ENCODE data around the gene LDB3.

Gene LDB3

DNA sequence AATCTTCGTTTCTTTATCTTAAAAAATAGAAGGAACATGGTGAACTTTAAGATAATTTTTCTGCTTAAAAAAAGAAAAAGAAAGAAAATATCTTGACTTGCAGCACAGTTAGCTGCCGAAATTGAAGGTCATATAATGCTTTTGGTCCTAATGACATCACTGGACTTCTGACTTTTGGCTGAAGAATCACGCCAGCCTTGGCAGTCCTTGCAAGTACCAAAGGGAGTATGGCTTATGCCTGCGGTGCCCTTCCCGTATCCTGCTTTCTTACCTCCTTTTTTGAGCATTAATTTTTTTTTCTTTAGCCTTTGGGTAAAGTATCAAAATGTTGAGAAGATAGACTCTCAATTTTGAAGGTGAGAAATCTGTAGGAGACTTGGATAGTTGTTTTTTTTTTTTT, 95.1 kb downstream of the LDB3 start:
- Histone ChIP-seq H3K9ac (ENCODE audit: low read depth, low read length) (no peak overlapping the region), H3K4me1 (ENCODE audit: insufficient read depth, low read length) (peaks cover 33% of the 10 kb centered on the region), H3K9me3 (ENCODE audit: control insufficient read depth, insufficient read depth, low read length) (no peaks in the 10 kb centered on the region), H3K36me3 (ENCODE audit: insufficient read depth, low read length) (no peaks in the 10 kb centered on the region)

DNA sequence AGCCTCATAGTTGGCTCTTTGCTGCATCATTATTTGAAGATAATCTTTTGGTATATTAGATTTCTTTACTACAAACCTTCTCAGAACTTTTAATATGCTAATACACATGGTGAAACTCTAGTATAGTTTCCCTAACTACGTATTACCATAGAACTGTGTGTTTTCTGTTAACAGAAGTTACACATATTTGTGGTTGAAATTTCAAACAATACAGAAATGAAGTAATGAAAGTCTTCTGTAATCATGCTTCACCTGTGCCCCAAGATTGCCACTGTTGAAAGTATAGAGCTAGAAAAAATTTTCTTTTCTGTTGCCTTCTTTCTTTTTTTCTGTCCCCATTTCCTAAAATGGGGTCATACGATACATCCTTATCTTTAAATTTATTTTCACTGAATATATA, 97.2 kb downstream of the LDB3 start:
- Histone ChIP-seq H3K9me3 (ENCODE audit: control insufficient read depth, insufficient read depth, low read length) (no peaks in the 10 kb centered on the region), H3K9ac (ENCODE audit: low read depth, low read length) (no peak overlapping the region), H3K4me1 (ENCODE audit: insufficient read depth, low read length) (peaks cover 49% of the 10 kb centered on the region), H3K36me3 (ENCODE audit: insufficient read depth, low read length) (no peaks in the 10 kb centered on the region)

DNA sequence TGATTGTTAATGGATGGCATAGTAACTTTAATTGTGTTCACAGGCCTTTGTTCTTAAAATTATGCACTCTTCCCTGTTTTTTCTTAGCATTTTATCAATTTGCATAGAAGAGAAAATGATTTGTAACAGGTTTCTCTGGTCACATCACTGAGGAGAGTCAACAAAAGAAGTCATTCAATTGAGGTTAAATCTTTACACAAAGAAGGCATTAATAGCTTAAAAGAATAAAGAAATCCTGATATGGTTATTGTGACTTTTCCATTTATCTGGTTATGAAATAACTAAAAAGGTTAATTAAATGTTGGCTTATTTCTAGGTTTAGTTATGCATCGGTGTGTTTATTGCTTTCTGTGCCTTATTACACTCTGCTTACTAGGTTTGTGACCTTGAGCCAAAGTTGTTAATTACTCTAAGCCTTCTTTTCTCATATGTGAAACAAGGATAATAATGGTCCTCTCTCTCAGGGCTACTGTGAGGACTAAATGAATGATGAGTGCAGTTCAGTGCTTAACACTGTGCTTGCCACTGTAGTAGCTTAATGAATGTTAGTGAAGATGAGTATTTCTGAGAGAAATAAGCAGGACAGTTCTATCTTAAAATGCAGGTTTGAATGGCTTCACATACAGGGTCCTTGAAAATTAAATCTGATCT, 100.2 kb downstream of the LDB3 start:
- Histone ChIP-seq H3K9ac (ENCODE audit: low read depth, low read length) (no peak overlapping the region), H3K4me1 (ENCODE audit: insufficient read depth, low read length) (peaks cover 43% of the 10 kb centered on the region), H3K9me3 (ENCODE audit: control insufficient read depth, insufficient read depth, low read length) (no peaks in the 10 kb centered on the region), H3K36me3 (ENCODE audit: insufficient read depth, low read length) (no peaks in the 10 kb centered on the region)

DNA sequence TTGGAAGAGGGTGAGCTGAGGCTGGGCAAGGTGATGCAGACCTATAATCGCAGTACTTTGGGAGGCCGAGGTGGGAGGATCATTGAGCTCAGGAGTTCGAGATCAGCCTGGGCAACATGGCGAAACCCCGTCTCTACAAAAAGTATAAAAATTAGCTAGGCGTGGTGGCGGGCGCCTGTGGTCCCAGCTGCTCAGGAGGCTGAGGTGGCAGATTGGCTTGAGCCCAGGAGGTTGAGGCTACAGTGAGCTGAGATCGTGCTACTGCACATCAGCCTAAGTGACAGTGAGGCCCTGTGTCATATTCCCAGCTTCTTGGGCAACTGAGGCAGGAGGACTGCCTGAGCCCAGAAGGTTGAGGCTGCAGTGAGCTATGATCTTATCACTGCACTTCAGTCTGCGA, 101.7 kb downstream of the LDB3 start:
- Histone ChIP-seq H3K4me1 (ENCODE audit: insufficient read depth, low read length) (peaks cover 53% of the 10 kb centered on the region), H3K9me3 (ENCODE audit: control insufficient read depth, insufficient read depth, low read length) (no peaks in the 10 kb centered on the region), H3K9ac (ENCODE audit: low read depth, low read length) (no peak overlapping the region), H3K36me3 (ENCODE audit: insufficient read depth, low read length) (no peaks in the 10 kb centered on the region)

DNA sequence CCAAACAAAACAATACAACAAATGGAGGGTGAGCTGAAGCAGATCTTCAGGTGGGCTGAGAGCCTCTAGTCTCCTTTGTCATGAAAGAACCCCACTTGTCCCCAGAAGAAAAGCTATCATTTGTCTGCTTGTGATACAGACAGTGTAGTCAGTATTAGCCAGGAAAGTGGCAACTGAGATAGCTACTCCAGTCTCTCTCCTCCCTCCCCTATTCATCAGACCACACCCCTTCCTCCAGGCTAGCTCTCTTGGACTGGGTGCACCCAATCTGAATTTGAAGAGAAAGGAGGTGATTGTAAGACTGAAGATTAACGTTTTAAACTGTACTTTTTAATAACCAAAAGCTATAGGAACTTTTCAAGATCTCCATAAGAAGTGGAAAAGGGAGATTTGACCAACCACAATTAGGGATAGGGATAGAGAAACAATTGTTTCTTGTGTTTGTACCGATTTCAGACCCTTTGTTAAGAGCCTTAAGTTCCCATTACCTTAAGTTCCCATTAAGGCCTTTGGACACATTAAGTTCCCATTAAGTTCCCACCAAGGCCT, 102.2 kb downstream of the LDB3 start:
- H3K4me1 ChIP-seq (ENCODE audit: insufficient read depth, low read length): peaks cover 58% of the 10 kb centered on the region
- no peaks in the 10 kb centered on the region for H3K36me3 ChIP-seq (ENCODE audit: insufficient read depth, low read length)
- no peaks in the 10 kb centered on the region for H3K9me3 ChIP-seq (ENCODE audit: control insufficient read depth, insufficient read depth, low read length)
- H3K9ac ChIP-seq (ENCODE audit: low read depth, low read length): no peak overlapping the region

DNA sequence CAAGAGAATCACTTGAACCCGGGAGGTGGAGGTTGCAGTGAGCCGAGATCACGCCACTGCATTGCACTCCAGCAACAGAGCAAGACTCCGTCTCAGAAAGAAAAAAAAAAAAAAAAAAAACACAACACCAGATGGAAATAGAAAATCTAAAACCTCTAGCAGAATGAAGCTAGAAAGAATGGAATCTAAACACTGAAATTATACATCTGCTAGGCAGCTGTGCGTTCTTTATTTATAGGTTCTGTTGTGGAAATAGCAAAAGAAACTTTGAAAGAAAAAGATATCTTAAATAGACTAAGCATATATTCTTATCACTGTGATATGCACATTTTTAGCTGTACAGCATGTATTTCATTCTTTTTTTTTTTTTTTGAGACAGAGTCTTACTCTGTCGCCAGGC, 105.2 kb downstream of the LDB3 start:
- Histone ChIP-seq H3K9me3 (ENCODE audit: control insufficient read depth, insufficient read depth, low read length) (no peaks in the 10 kb centered on the region), H3K4me1 (ENCODE audit: insufficient read depth, low read length) (peaks cover 46% of the 10 kb centered on the region), H3K36me3 (ENCODE audit: insufficient read depth, low read length) (no peaks in the 10 kb centered on the region), H3K9ac (ENCODE audit: low read depth, low read length) (no peak overlapping the region)

DNA sequence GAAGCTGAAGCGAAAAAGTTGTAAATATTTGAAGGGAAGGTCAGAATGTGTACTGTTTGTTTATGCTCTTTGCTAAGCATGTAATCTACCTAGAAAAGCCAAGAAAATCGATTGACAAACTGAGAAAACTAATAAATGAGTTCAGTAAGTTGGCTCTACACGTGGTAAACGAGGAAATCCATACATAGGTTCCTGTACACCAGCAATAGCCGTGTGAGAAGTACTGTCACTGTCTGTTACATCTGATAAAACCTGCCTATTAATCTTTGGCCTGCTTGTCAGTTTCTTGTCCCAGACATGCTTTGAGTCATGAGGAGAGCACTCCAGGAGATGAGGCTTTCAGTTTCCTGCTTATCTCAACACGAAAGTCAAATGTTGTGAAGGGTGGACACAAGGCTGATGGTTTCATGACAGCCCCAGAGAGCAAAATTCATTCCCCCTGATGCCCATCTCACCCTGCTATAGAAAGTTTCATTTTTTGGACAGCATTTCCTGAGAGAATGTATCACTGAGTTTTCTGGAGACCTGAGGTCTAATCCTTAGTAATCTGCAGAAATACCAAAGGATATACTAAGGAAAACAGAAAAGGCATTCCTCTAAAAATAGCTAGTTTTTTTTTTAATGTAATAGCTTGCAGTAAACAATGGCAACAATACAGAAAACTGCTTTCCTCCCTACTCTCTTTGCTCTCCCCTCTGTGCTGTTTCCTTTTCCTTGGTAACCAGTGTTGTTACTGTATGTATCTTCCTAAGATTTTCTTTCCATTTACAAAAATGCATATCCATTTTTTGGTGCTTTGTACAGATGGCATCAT, 107.0 kb downstream of the LDB3 start:
- H3K9me3 ChIP-seq (ENCODE audit: control insufficient read depth, insufficient read depth, low read length): no peaks in the 10 kb centered on the region
- H3K36me3 ChIP-seq (ENCODE audit: insufficient read depth, low read length): no peaks in the 10 kb centered on the region
- peaks cover 30% of the 10 kb centered on the region for H3K4me1 ChIP-seq (ENCODE audit: insufficient read depth, low read length)
- H3K9ac ChIP-seq (ENCODE audit: low read depth, low read length): no peak overlapping the region

DNA sequence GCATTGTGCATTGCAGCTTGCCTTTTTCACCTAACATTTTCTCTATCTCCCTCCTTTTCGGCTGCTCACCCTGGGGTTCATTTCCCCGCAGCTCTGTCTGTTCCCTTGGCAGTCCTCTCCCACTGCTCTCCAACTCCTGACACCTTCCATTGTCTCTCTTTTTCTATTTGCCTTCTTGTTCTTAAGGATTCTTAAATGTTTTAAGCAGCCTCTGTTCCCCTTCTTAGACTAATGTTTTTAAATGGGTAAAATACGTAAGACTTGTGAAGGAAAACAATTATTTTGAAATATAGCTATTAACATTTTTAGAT, 107.5 kb downstream of the LDB3 start:
- no peaks in the 10 kb centered on the region for H3K36me3 ChIP-seq (ENCODE audit: insufficient read depth, low read length)
- H3K4me1 ChIP-seq (ENCODE audit: insufficient read depth, low read length): peaks cover 25% of the 10 kb centered on the region
- H3K9ac ChIP-seq (ENCODE audit: low read depth, low read length): no peak overlapping the region
- no peaks in the 10 kb centered on the region for H3K9me3 ChIP-seq (ENCODE audit: control insufficient read depth, insufficient read depth, low read length)

DNA sequence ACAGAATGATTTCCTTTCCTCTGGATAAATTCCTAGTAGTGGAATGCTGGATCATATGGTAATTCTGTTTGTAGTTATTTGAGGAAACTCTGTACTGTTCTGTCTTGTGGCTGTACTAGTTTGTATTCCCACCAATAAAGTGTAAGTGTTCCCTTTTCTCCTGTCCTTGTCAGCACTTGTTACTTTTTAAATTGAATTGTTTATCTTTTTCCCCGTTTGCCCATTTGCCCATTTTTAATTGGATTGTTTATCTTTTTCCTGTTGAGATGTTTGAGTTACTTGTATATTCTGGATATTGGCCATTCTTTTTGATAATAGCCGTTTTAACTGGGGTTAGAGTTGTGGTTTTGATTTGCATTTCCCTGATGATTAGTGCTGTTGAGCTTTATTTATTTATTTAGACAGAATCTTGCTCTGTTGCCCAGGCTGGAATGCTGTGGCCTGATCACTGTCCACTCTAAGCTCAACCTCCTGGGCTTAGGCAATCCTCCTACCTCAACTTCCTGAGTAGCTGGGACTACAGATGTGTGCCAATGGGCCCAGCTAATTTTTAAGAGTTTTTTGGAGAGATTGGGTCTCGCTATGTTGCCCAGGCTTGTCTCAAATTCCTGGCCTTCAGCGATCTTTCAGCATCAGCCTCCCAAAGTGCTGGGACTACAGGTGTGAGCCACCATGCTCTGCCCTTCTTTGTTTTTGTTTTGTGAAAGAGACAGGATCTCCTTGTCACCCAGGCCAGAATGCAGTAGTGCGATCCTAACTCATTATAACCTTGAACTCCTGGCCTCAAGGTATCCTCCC, 111.1 kb downstream of the LDB3 start:
- H3K36me3 ChIP-seq (ENCODE audit: insufficient read depth, low read length): no peaks in the 10 kb centered on the region
- H3K9me3 ChIP-seq (ENCODE audit: control insufficient read depth, insufficient read depth, low read length): no peaks in the 10 kb centered on the region
- H3K9ac ChIP-seq (ENCODE audit: low read depth, low read length): no peak overlapping the region
- H3K4me1 ChIP-seq (ENCODE audit: insufficient read depth, low read length): peaks cover 36% of the 10 kb centered on the region

DNA sequence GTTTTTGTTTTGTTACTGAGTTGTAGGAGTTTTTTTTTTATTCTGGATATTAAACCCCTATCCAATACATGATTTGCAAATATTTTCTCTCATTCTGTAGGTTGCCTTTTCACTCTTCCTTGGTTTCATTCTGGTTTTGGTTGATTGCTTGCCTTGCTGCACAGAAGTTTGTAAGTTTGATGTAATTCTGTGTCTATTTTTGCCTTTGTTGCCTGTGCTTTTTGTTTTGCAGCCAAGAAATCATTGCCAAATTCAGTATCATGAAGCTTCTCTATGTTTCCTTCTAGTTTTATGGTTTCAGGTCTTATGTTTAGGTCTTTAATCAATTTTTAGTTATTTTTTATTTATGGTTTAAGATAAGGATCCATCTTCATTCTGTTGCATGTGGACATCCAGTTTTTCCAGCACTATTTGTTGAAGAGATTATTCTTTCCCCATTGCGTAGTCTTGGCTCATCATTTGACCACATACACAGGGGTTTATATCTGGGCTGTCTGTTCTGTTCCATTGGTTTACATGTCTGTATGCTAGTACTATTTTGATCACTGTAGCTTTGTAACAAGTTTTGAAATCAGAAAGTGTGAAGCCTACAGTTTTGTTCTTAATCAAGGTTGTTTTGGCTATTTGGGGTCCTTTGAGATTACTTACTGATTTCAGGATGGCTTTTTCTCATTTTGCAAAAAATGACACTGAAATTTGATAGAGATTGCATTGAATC, 114.5 kb downstream of the LDB3 start:
- no peaks in the 10 kb centered on the region for H3K9me3 ChIP-seq (ENCODE audit: control insufficient read depth, insufficient read depth, low read length)
- H3K4me1 ChIP-seq (ENCODE audit: insufficient read depth, low read length): peaks cover 43% of the 10 kb centered on the region
- no peaks in the 10 kb centered on the region for H3K36me3 ChIP-seq (ENCODE audit: insufficient read depth, low read length)
- no peak overlapping the region for H3K9ac ChIP-seq (ENCODE audit: low read depth, low read length)

DNA sequence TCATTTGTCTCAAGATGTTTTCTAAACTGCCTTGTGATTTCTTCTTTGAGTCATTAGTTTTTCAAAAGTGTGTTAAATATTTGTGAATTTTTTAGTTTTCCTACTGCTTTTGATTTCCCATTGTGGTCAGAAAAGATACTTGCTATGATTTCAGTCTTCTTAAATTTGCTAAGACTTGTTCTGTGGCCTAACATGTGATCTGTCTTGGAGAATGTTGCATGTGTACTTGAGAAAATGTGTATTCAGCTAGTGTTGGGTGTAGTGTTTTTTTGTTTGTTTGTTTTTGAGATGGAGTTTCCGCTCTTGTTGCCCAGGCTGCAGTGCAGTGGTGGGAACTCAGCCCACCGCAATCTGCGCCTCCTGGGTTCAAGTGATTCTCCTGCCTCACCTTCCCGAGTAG, 116.7 kb downstream of the LDB3 start:
- no peaks in the 10 kb centered on the region for H3K36me3 ChIP-seq (ENCODE audit: insufficient read depth, low read length)
- peaks cover 43% of the 10 kb centered on the region for H3K4me1 ChIP-seq (ENCODE audit: insufficient read depth, low read length)
- no peak overlapping the region for H3K9ac ChIP-seq (ENCODE audit: low read depth, low read length)
- H3K9me3 ChIP-seq (ENCODE audit: control insufficient read depth, insufficient read depth, low read length): no peaks in the 10 kb centered on the region
